Astrocyte (in vitro differentiated cells and primary cell): ENCODE measurements around the gene NCOR1. TPM values are rescaled to one million over a fixed set of nuclear protein-coding genes. Genes with fewer than 3 reads are reported as not detected.

Experiments used
- DNase-seq: peaks from one replicate; pipeline ENCODE4 v3.0.0-alpha.2; 2010; ENCODE audit warnings: low read depth
- FAIRE-seq: peaks from 2 replicates; lab custom pipeline; 2011; peaks lifted over from hg19 to GRCh38; lab: Jason Lieb, UNC
- H2AFZ ChIP-seq: 2 replicates; pipeline ENCODE4 v1.6.0; 2012; ENCODE audit warnings: low read depth, low read length, inconsistent platforms
- H3K27ac ChIP-seq: 2 replicates; pipeline ENCODE4 v1.5.1; 2011; ENCODE audit warnings: low read depth, low read length, inconsistent platforms
- H3K27me3 ChIP-seq: 2 replicates; pipeline ENCODE4 v1.6.0; 2011; ENCODE audit warnings: low read length, inconsistent platforms; ENCODE audit not compliant: insufficient read depth
- H3K36me3 ChIP-seq: 2 replicates; pipeline ENCODE4 v1.5.1; 2011; ENCODE audit warnings: low read length, inconsistent platforms; ENCODE audit not compliant: insufficient read depth
- H3K4me1 ChIP-seq: 2 replicates; pipeline ENCODE4 v1.5.1; 2011; ENCODE audit warnings: low read length, inconsistent platforms; ENCODE audit not compliant: insufficient read depth
- H3K4me2 ChIP-seq: 2 replicates; pipeline ENCODE4 v1.6.0; 2012; ENCODE audit warnings: low read length, inconsistent platforms
- H3K4me3 ChIP-seq: 2 replicates; pipeline ENCODE4 v1.5.1; 2011; ENCODE audit warnings: low read depth, mild to moderate bottlenecking, low read length, inconsistent platforms; ENCODE audit not compliant: insufficient read depth
- H3K79me2 ChIP-seq: 2 replicates; pipeline ENCODE4 v1.6.0; 2012; ENCODE audit warnings: mild to moderate bottlenecking, low read length, inconsistent platforms; ENCODE audit not compliant: insufficient read depth
- H3K9ac ChIP-seq: 2 replicates; pipeline ENCODE4 v1.6.0; 2012; ENCODE audit warnings: mild to moderate bottlenecking, low read length, inconsistent platforms
- H3K9me3 ChIP-seq: 2 replicates; pipeline ENCODE4 v1.5.1; 2012; ENCODE audit warnings: low read depth, mild to moderate bottlenecking, low read length, inconsistent platforms; ENCODE audit not compliant: insufficient read depth
- H4K20me1 ChIP-seq: 2 replicates; pipeline ENCODE4 v1.6.0; 2012; ENCODE audit warnings: low read length, inconsistent platforms; ENCODE audit not compliant: insufficient read depth
- H3K27ac Mint-ChIP-seq: one replicate; pipeline ENCODE4 v1.8.0; 2021; ENCODE audit warnings: mild to moderate bottlenecking, mixed read lengths; ENCODE audit not compliant: unreplicated experiment
- H3K27me3 Mint-ChIP-seq: one replicate; pipeline ENCODE4 v1.8.0; 2021; ENCODE audit warnings: low read depth, mixed read lengths; ENCODE audit not compliant: unreplicated experiment
- H3K36me3 Mint-ChIP-seq: one replicate; pipeline ENCODE4 v1.8.0; 2021; ENCODE audit warnings: low read depth, mixed read lengths; ENCODE audit not compliant: unreplicated experiment
- H3K4me1 Mint-ChIP-seq: one replicate; pipeline ENCODE4 v1.8.0; 2021; ENCODE audit warnings: low read depth, mixed read lengths; ENCODE audit not compliant: unreplicated experiment
- H3K4me3 Mint-ChIP-seq: one replicate; pipeline ENCODE4 v1.8.0; 2021; ENCODE audit warnings: mild to moderate bottlenecking, moderate library complexity, mixed read lengths; ENCODE audit not compliant: unreplicated experiment
- H3K9me3 Mint-ChIP-seq: one replicate; pipeline ENCODE4 v1.8.0; 2021; ENCODE audit warnings: mild to moderate bottlenecking, mixed read lengths; ENCODE audit not compliant: unreplicated experiment
- EZH2 ChIP-seq: IDR thresholded peaks from 2 replicates; pipeline ENCODE4 v1.6.1; 2012; ENCODE audit warnings: mild to moderate bottlenecking, low read length, inconsistent platforms; ENCODE audit not compliant: insufficient read depth
- total RNA-seq: library from RNA; stranded (reverse); gene quantifications from 2 replicates; pipeline ENCODE4 v1.2.1, GENCODE V29; 2021
- TF ChIP-seq, protein P1 (sequence below): IDR thresholded peaks from 2 replicates; pipeline ENCODE4 v1.5.1; 2011; ENCODE audit warnings: low read depth, mild to moderate bottlenecking, inconsistent platforms, low read length, moderate library complexity; ENCODE audit not compliant: insufficient read depth

Gene NCOR1
- total RNA-seq, 1 donor from 2014 or later = 119 TPM

DNA sequence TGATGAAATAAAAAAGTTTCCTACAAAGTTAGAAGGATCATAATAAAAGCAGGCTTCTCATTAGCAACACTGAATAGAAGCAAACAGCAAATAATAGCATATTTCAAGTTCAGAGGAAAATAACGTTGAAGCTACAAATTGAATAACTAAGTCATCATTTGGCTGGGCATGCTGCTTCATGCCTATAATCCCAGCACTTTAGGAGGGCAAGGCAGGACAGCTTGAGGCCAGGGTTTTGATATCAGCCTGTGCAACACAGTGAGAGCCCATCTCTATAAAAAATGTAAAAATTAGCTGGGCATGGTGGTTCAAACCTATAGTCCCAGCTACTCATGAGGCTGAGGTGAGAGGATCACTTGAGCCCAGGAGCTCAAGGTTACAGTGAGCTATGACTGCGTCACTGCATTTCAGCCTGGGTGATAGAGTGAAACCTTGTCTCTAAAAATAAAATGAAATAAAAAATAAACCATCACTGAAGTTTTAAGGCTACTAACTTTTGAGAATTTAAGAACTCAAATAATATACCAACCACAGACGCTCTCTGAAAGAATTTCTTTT is 25.5 kb downstream of the NCOR1 start:
- peaks cover 44% of the 10 kb centered on the region for H4K20me1 ChIP-seq
- H3K27me3 Mint-ChIP-seq = no peaks in the 10 kb centered on the region
- H3K9me3 ChIP-seq = no peaks in the 10 kb centered on the region

DNA sequence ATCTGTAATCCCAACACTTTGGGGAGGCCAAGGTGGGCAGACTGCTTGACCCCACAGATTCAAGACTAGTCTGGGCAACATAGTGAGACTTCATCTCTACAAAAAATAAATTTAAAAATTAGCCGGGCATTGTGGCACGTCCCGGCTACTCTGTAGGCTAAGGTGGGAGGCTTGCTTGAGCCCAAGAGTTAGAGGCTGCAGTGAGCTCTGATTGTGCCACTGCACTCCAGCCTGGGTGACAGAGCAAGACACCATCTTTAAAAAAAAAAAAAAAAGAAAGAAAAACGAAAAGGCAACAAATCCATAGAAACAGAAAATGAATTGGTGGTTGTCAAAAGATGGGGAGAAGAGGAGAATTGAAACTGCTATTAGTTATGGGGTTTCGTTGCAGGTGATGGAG is 27.7 kb downstream of the NCOR1 start:
- no peak overlapping the region for H3K4me3 Mint-ChIP-seq
- H3K9me3 Mint-ChIP-seq = no peaks in the 10 kb centered on the region
- Histone ChIP-seq H3K79me2 (peaks cover 96% of the 10 kb centered on the region), H3K36me3 (peaks cover 21% of the 10 kb centered on the region), H2AFZ (no peak overlapping the region), H3K4me1 (no peaks in the 10 kb centered on the region), H3K4me2 (no peak overlapping the region), H3K4me3 (no peak overlapping the region), H3K27ac (no peak overlapping the region), H3K9me3 (no peaks in the 10 kb centered on the region), H3K27me3 (no peaks in the 10 kb centered on the region), H3K9ac (no peak overlapping the region), H4K20me1 (peaks cover 46% of the 10 kb centered on the region)
- TF ChIP-seq, protein P1, sequence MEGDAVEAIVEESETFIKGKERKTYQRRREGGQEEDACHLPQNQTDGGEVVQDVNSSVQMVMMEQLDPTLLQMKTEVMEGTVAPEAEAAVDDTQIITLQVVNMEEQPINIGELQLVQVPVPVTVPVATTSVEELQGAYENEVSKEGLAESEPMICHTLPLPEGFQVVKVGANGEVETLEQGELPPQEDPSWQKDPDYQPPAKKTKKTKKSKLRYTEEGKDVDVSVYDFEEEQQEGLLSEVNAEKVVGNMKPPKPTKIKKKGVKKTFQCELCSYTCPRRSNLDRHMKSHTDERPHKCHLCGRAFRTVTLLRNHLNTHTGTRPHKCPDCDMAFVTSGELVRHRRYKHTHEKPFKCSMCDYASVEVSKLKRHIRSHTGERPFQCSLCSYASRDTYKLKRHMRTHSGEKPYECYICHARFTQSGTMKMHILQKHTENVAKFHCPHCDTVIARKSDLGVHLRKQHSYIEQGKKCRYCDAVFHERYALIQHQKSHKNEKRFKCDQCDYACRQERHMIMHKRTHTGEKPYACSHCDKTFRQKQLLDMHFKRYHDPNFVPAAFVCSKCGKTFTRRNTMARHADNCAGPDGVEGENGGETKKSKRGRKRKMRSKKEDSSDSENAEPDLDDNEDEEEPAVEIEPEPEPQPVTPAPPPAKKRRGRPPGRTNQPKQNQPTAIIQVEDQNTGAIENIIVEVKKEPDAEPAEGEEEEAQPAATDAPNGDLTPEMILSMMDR = no peak
- TF ChIP-seq EZH2 = no peak
- FAIRE-seq = no peak
- H3K27ac Mint-ChIP-seq = no peak overlapping the region
- peaks cover 10% of the 10 kb centered on the region for H3K4me1 Mint-ChIP-seq
- H3K27me3 Mint-ChIP-seq = no peaks in the 10 kb centered on the region
- peaks cover 12% of the 10 kb centered on the region for H3K36me3 Mint-ChIP-seq
- DNase-seq = no peak

More for the DNA sequence above, 25.5 kb downstream of the NCOR1 start:
- TF ChIP-seq, protein P1 = no peak
- no peak for TF ChIP-seq EZH2
- Mint-ChIP-seq H3K27ac (no peak overlapping the region), H3K4me3 (no peak overlapping the region), H3K36me3 (peaks cover 12% of the 10 kb centered on the region), H3K4me1 (peaks cover 10% of the 10 kb centered on the region), H3K9me3 (no peaks in the 10 kb centered on the region)
- DNase-seq = no peak
- Histone ChIP-seq H3K4me3 (no peak overlapping the region), H3K27me3 (no peaks in the 10 kb centered on the region), H3K4me2 (no peak overlapping the region), H3K27ac (no peak overlapping the region), H3K36me3 (peaks cover 18% of the 10 kb centered on the region), H2AFZ (no peak overlapping the region), H3K79me2 (peaks cover 95% of the 10 kb centered on the region), H3K9ac (no peak overlapping the region), H3K4me1 (no peaks in the 10 kb centered on the region)
- FAIRE-seq = no peak

DNA sequence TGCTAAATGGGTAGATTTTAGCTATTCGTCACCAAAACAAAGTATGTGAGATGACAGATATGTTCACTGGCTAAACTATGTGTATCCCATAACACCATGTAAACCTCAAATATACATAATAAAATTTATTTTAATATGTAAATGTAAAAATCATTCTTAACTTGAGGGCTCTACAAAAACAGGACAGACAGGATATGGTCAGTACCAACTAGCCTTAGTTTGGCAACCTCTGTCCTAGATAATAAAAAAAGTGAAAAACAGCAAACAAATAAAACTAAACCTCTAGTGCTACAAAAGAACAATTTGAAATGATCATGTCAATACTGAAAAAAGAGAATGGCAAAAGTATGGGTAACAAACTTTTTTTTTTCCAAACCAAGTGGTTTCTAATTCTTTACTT is 33.8 kb downstream of the NCOR1 start:
- Mint-ChIP-seq H3K27ac (no peak overlapping the region), H3K4me3 (no peak overlapping the region), H3K4me1 (no peaks in the 10 kb centered on the region), H3K9me3 (peaks cover 1% of the 10 kb centered on the region), H3K36me3 (peaks cover 17% of the 10 kb centered on the region), H3K27me3 (no peaks in the 10 kb centered on the region)
- no peak overlapping the region for H2AFZ ChIP-seq
- FAIRE-seq (no peak), DNase-seq (no peak)
- H3K9ac ChIP-seq = no peak overlapping the region
- peaks cover 54% of the 10 kb centered on the region for H4K20me1 ChIP-seq
- H3K4me1 ChIP-seq = peaks cover 2% of the 10 kb centered on the region
- H3K27ac ChIP-seq = no peak overlapping the region
- no peaks in the 10 kb centered on the region for H3K9me3 ChIP-seq
- peaks cover 23% of the 10 kb centered on the region for H3K36me3 ChIP-seq
- H3K4me2 ChIP-seq = no peak overlapping the region
- TF ChIP-seq, protein P1 = no peak
- no peak for TF ChIP-seq EZH2
- H3K27me3 ChIP-seq = no peaks in the 10 kb centered on the region
- H3K79me2 ChIP-seq = peaks cover 97% of the 10 kb centered on the region
- H3K4me3 ChIP-seq = no peak overlapping the region
